SK-N-SH treated with all-trans-retinoic acid at 6 μM for 48 hours (cell line): ENCODE results near the gene PAFAH1B2.

ENCODE experiments used
- ARNTL ChIP-seq: fragments of 450-650 bp; formaldehyde crosslinking; IDR thresholded peaks from 2 replicates; pipeline ENCODE4 v1.5.0; 2020; ENCODE audit warnings: low read depth, mild to moderate bottlenecking, moderate library complexity, borderline replicate concordance
- CSDC2 ChIP-seq: fragments of 250-450 bp; sonication (Bioruptor Pico); IDR thresholded peaks from 2 replicates; pipeline ENCODE4 v1.5.0; 2020; ENCODE audit warnings: mild to moderate bottlenecking, moderate library complexity
- ESRRG ChIP-seq: fragments of 250-450 bp; sonication (Bioruptor Pico); IDR thresholded peaks from 2 replicates; pipeline ENCODE4 v1.6.1; 2021; ENCODE audit warnings: mild to moderate bottlenecking
- ISL1 ChIP-seq: fragments of 250-450 bp; sonication (Bioruptor Pico); IDR thresholded peaks from 2 replicates; pipeline ENCODE4 v2.1.2; 2022; ENCODE audit warnings: mild to moderate bottlenecking, moderate library complexity
- RARB ChIP-seq: fragments of 250-450 bp; sonication (Bioruptor Pico); IDR thresholded peaks from 2 replicates; pipeline ENCODE4 v1.8.0; 2021; ENCODE audit warnings: mild to moderate bottlenecking, moderate library complexity
- TCF4 ChIP-seq: fragments of 250-450 bp; sonication (Bioruptor Pico); IDR thresholded peaks from 2 replicates; pipeline ENCODE4 v1.8.0; 2021; ENCODE audit warnings: mild to moderate bottlenecking, moderate library complexity, borderline replicate concordance
- TOX ChIP-seq: fragments of 250-450 bp; sonication (Bioruptor Pico); IDR thresholded peaks from 2 replicates; pipeline ENCODE4 v1.8.0; 2021; ENCODE audit warnings: mild to moderate bottlenecking, moderate library complexity, borderline replicate concordance
- TSHZ2 ChIP-seq: fragments of 250-450 bp; sonication (Bioruptor Pico); IDR thresholded peaks from 2 replicates; pipeline ENCODE4 v1.5.0; 2020; ENCODE audit warnings: mild to moderate bottlenecking, moderate library complexity
- ZC3H10 ChIP-seq: fragments of 250-450 bp; sonication (Bioruptor Pico); IDR thresholded peaks from 2 replicates; pipeline ENCODE4 v1.5.1; 2021; ENCODE audit warnings: mild to moderate bottlenecking, moderate library complexity
- ZFP3 ChIP-seq: fragments of 250-450 bp; sonication (Bioruptor Pico); IDR thresholded peaks from 2 replicates; pipeline ENCODE4 v1.5.0; 2020; ENCODE audit warnings: mild to moderate bottlenecking, moderate library complexity
- ZFP30 ChIP-seq: fragments of 450-650 bp; formaldehyde crosslinking; IDR thresholded peaks from 2 replicates; pipeline ENCODE4 v1.5.0; 2022; ENCODE audit warnings: mild to moderate bottlenecking, moderate library complexity
- ZNF70 ChIP-seq: fragments of 450-650 bp; formaldehyde crosslinking; IDR thresholded peaks from 2 replicates; pipeline ENCODE4 v1.5.0; 2020; ENCODE audit warnings: mild to moderate bottlenecking, moderate library complexity
- TF ChIP-seq, protein P1 (sequence below): fragments of 250-450 bp; sonication (Bioruptor Pico); IDR thresholded peaks from 2 replicates; pipeline ENCODE4 v1.5.1; 2020; ENCODE audit warnings: low read depth, mild to moderate bottlenecking, moderate library complexity
- TF ChIP-seq, protein P2 (sequence below): fragments of 250-450 bp; sonication (Bioruptor Pico); IDR thresholded peaks from 2 replicates; pipeline ENCODE4 v1.8.0; 2020; ENCODE audit warnings: mild to moderate bottlenecking, moderate library complexity, borderline replicate concordance

DNA sequence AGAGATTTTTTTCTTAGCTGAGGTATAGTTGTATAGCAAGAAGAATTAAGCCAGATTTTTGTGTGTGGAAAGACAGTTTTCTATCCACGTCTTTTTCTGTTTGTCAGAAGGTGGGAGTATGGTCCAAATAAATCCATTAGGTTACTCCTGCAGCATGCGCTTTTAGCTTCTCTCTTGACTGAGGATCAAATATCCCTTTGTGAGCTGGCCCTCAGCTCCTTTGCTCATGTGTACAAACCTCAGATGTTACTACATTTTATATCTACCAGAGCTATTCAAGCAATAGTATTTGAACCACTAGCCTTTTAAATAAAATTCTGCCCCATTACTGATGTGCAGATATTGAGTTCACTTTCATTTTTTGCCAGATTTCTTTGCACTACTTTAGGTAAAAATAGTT lies 25.6 kb downstream of the PAFAH1B2 start:
- TF ChIP-seq RARB (CRISPR knock-in tag), result no peak
- no peak for TF ChIP-seq ESRRG
- no peak for TF ChIP-seq ARNTL (CRISPR knock-in tag)
- TF ChIP-seq ZFP30 (CRISPR knock-in tag), result no peak
- no peak for TF ChIP-seq TSHZ2
- TF ChIP-seq TOX (CRISPR knock-in tag), result no peak
- no peak for TF ChIP-seq ZC3H10 (CRISPR knock-in tag)
- TF ChIP-seq, protein P1, sequence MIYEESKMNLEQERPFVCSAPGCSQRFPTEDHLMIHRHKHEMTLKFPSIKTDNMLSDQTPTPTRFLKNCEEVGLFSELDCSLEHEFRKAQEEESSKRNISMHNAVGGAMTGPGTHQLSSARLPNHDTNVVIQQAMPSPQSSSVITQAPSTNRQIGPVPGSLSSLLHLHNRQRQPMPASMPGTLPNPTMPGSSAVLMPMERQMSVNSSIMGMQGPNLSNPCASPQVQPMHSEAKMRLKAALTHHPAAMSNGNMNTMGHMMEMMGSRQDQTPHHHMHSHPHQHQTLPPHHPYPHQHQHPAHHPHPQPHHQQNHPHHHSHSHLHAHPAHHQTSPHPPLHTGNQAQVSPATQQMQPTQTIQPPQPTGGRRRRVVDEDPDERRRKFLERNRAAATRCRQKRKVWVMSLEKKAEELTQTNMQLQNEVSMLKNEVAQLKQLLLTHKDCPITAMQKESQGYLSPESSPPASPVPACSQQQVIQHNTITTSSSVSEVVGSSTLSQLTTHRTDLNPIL (CRISPR knock-in tag), result no peak
- TF ChIP-seq ZFP3, result no peak
- TF ChIP-seq ISL1 (CRISPR knock-in tag), result no peak
- TF ChIP-seq, protein P2, sequence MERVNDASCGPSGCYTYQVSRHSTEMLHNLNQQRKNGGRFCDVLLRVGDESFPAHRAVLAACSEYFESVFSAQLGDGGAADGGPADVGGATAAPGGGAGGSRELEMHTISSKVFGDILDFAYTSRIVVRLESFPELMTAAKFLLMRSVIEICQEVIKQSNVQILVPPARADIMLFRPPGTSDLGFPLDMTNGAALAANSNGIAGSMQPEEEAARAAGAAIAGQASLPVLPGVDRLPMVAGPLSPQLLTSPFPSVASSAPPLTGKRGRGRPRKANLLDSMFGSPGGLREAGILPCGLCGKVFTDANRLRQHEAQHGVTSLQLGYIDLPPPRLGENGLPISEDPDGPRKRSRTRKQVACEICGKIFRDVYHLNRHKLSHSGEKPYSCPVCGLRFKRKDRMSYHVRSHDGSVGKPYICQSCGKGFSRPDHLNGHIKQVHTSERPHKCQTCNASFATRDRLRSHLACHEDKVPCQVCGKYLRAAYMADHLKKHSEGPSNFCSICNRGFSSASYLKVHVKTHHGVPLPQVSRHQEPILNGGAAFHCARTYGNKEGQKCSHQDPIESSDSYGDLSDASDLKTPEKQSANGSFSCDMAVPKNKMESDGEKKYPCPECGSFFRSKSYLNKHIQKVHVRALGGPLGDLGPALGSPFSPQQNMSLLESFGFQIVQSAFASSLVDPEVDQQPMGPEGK (CRISPR knock-in tag), result no peak
- TF ChIP-seq TCF4 (CRISPR knock-in tag), result no peak
- no peak for TF ChIP-seq ZNF70 (CRISPR knock-in tag)
- TF ChIP-seq CSDC2 (CRISPR knock-in tag), result no peak
